HepG2 (cell line): ENCODE data around the gene RASSF4. TPM values are rescaled to one million over a fixed set of nuclear protein-coding genes. Genes with fewer than 3 reads are reported as not detected.

ENCODE experiments used
- ATAC-seq: fragments of 200-7000 bp; cut with Tn5 transposase; 3 replicates; pipeline ENCODE4 v1.9.1; 2020; ENCODE audit warnings: mild to moderate bottlenecking, moderate library complexity
- BruUV-seq: library from RNA; stranded (reverse); fragments of 400-500 nt; replicated peaks from 2 replicates; lab custom pipeline; 2021; lab: Mats Ljungman, UMichigan
- CTCF ChIA-PET: fragments of 300-600 bp; formaldehyde crosslinking; extraction: SDS; loops from one replicate; lab custom pipeline; 2021; ENCODE audit warnings: low total read pairs, inconsistent platforms, low intra/inter-chr PET ratio; lab: Yijun Ruan, JAX
- POLR2A ChIA-PET: fragments of 350-600 bp; sonication (Branson Sonifier 250); formaldehyde crosslinking; loops from one replicate; lab custom pipeline; 2020; ENCODE audit warnings: antibody characterized with exemption, inconsistent platforms; lab: Yijun Ruan, JAX
- DNase-seq: peaks from one replicate; pipeline ENCODE4 v3.0.0-alpha.2; 2015; ENCODE audit warnings: low spot score
- FAIRE-seq: peaks from 3 replicates; lab custom pipeline; 2011; peaks lifted over from hg19 to GRCh38; lab: Jason Lieb, UNC
- H2AFZ ChIP-seq: one replicate; pipeline ENCODE4 v1.6.1; 2011; ENCODE audit warnings: low read length, inconsistent platforms
- H3K27ac ChIP-seq: fragments of 300-600 bp; 3 replicates; pipeline ENCODE4 v1.8.0; 2011; ENCODE audit warnings: mixed run types, mild to moderate bottlenecking, mixed read lengths, low read length, inconsistent platforms; ENCODE audit not compliant: insufficient read depth; ENCODE audit errors: extremely low read length
- H3K27me3 ChIP-seq, 2 experiments: fragments of 200-600 bp in 1 of 2; 2 replicates in 1 of 2; 3 replicates in 1 of 2; pipeline versions ENCODE4 v1.6.0 to v1.8.0; 2011; ENCODE audit warnings: low read length in 2 of 2, mild to moderate bottlenecking in 2 of 2, moderate library complexity in 2 of 2, inconsistent platforms in 1 of 2; ENCODE audit not compliant: insufficient read depth in 2 of 2, control insufficient read depth in 1 of 2
- H3K36me3 ChIP-seq, 2 experiments: fragments of 200-600 bp in 1 of 2; replicated peaks in 1 of 2; 2 replicates in 1 of 2; 3 replicates in 1 of 2; pipeline versions ENCODE4 v1.5.1 to v1.8.0; 2011; ENCODE audit warnings: low read length in 2 of 2, inconsistent platforms in 1 of 2; ENCODE audit not compliant: insufficient read depth in 2 of 2, control insufficient read depth in 1 of 2
- H3K4me1 ChIP-seq: 2 replicates; pipeline ENCODE4 v1.5.1; 2012; ENCODE audit warnings: low read length, inconsistent platforms; ENCODE audit not compliant: insufficient read depth
- H3K4me2 ChIP-seq: 2 replicates; pipeline ENCODE4 v1.6.0; 2011; ENCODE audit warnings: low read depth, low read length, inconsistent platforms
- H3K4me3 ChIP-seq, 3 experiments: fragments of 200-600 bp in 1 of 3; sonication (generic), shearing (Covaris generic) in 1 of 3; replicated peaks in 1 of 3; 2 replicates each; pipeline ENCODE4 v1.5.1; 2011 to 2016; ENCODE audit warnings: low read length in 3 of 3, inconsistent platforms in 2 of 3, low read depth in 2 of 3, mild to moderate bottlenecking in 2 of 3, control low read depth in 1 of 3, mixed read lengths in 1 of 3; ENCODE audit not compliant: insufficient read depth in 1 of 3
- H3K79me2 ChIP-seq: one replicate; pipeline ENCODE4 v1.6.1; 2011; ENCODE audit warnings: low read length, inconsistent platforms; ENCODE audit not compliant: insufficient read depth
- H3K9ac ChIP-seq: 2 replicates; pipeline ENCODE4 v1.6.0; 2011; ENCODE audit warnings: mild to moderate bottlenecking, low read depth, low read length, inconsistent platforms; ENCODE audit not compliant: insufficient read depth
- H3K9me3 ChIP-seq: 2 replicates; pipeline ENCODE4 v1.5.1; 2012; ENCODE audit warnings: mild to moderate bottlenecking, low read length
- H4K20me1 ChIP-seq: 2 replicates; pipeline ENCODE4 v1.6.0; 2011; ENCODE audit warnings: inconsistent platforms, mild to moderate bottlenecking, low read length, moderate library complexity; ENCODE audit not compliant: insufficient read depth
- HMGXB3 ChIP-seq: sonication (generic); formaldehyde crosslinking; IDR thresholded peaks from 2 replicates; pipeline ENCODE4 v1.4.0; 2020; ENCODE audit warnings: missing genetic modification reagents, borderline replicate concordance
- KDM4B ChIP-seq: sonication (generic); formaldehyde crosslinking; IDR thresholded peaks from 2 replicates; pipeline ENCODE4 v1.4.0; 2020; ENCODE audit warnings: missing genetic modification reagents
- PHF20 ChIP-seq: sonication (generic); formaldehyde crosslinking; IDR thresholded peaks from 2 replicates; pipeline ENCODE4 v1.5.0; 2020; ENCODE audit warnings: mild to moderate bottlenecking, missing genetic modification reagents
- SIX4 ChIP-seq: sonication (generic); formaldehyde crosslinking; IDR thresholded peaks from 2 replicates; pipeline ENCODE4 v1.4.0; 2020; ENCODE audit warnings: missing genetic modification reagents
- ZBTB38 ChIP-seq: sonication (generic); formaldehyde crosslinking; IDR thresholded peaks from 2 replicates; pipeline ENCODE4 v1.5.1; 2020; ENCODE audit warnings: mild to moderate bottlenecking, missing genetic modification reagents
- ZKSCAN1 ChIP-seq: fragments of 150-350 bp; IDR thresholded peaks from 2 replicates; pipeline ENCODE4 v1.6.1; 2014; ENCODE audit warnings: low read length
- ZNF710 ChIP-seq: sonication (generic); formaldehyde crosslinking; IDR thresholded peaks from 2 replicates; pipeline ENCODE4 v1.5.0; 2020; ENCODE audit warnings: mild to moderate bottlenecking, missing genetic modification reagents, borderline replicate concordance
- ZNF839 ChIP-seq: sonication (generic); formaldehyde crosslinking; IDR thresholded peaks from 2 replicates; pipeline ENCODE4 v1.4.0; 2020; ENCODE audit warnings: missing genetic modification reagents, mild to moderate bottlenecking, borderline replicate concordance
- WGBS: methylation state at CpG from one replicate; pipeline ENCODE4 v1.1.6; 2017; ENCODE audit warnings: low lambda C conversion rate; 5-methylcytosine and 5-hydroxymethylcytosine counted together
- in situ Hi-C: cut with HindIII; loops from 2 replicates; pipeline ENCODE4 v1.10.0; 2017; ENCODE audit warnings: low pct_unique_long_range_greater_than_20kb; ENCODE audit not compliant: extremely low pct_ligation_motif_present
- intact Hi-C: fragments of 100-400 bp; cut with micrococcal nuclease; formaldehyde crosslinking; loops from one replicate; pipeline ENCODE4 v1.10.0; 2022; ENCODE audit not compliant: unreplicated experiment
- polyA plus RNA-seq, 8 experiments: library from polyadenylated mRNA; depleted of rRNA in 3 of 8; stranded (reverse) in 7 of 8; unstranded in 1 of 8; fragments of >200 nt; fragmentation: Illumina TruSeq in 4 of 8; extraction: Trizol in 4 of 8; gene quantifications; 2 replicates each; pipeline versions ENCODE4 v1.2.1 to v1.2.3, GENCODE V29; 2011 to 2016; ENCODE audit warnings: low read depth in 4 of 8, missing spikeins in 1 of 8, mixed read lengths in 1 of 8; ENCODE audit not compliant: insufficient read depth in 1 of 8
- total RNA-seq, 5 experiments: library from RNA; depleted of rRNA; stranded (reverse); fragments of >200 nt; fragmentation: Illumina TruSeq; extraction: Trizol; gene quantifications; 2 replicates each; pipeline ENCODE4 v1.2.3, GENCODE V29; 2016; ENCODE audit warnings: low read depth in 1 of 5

Gene RASSF4
- total and polyA plus RNA-seq, 2 of the 13 experiments (the other 11 are each of a cell fraction or from before 2014, with no cell fraction given), result 34.0 to 51.7 TPM

- DNase-seq (no peak), FAIRE-seq (no peak)
- Histone ChIP-seq H3K36me3 (no peaks in the 10 kb centered on the region), H3K4me2 (no peak overlapping the region), H3K27ac (no peak overlapping the region), H3K9me3 (no peaks in the 10 kb centered on the region)
- no peak for TF ChIP-seq ZBTB38
- no peak for TF ChIP-seq ZNF839
- TF ChIP-seq PHF20 (CRISPR knock-in tag), result no peak
- TF ChIP-seq ZKSCAN1, result no peak
- no peak for TF ChIP-seq ZNF710 (CRISPR knock-in tag)
- TF ChIP-seq, all 625 proteins: peak for 0
- Histone ChIP-seq H2AFZ (no peak overlapping the region), H3K27me3 (no peaks in the 10 kb centered on the region; a peak in 1 of 5 replicates), H3K4me3 (no peak overlapping the region), H3K9ac (no peak overlapping the region), H3K79me2 (no peaks in the 10 kb centered on the region), H3K4me1 (peaks cover 8% of the 10 kb centered on the region; the same call in 1 of the 2 replicates), H4K20me1 (no peaks in the 10 kb centered on the region)
- WGBS, result 3% methylated on average over 2 of the region's 2 CpGs
- CTCF ChIA-PET, result no interaction called here
- POLR2A ChIA-PET, result no interaction called here
- no TSS peak for BruUV-seq
- no peak for ATAC-seq
- intact Hi-C loops (no loop called here), in situ Hi-C loops (loop anchor here (25.0 kb wide), 2 partner anchors 222 to 422 kb away; no protein-coding TSS in a partner anchor)
These were observed 56.0 kb downstream of the RASSF4 start for GRCh38 chr10:45015590-45015989.

- no peaks in the 10 kb centered on the region for H3K79me2 ChIP-seq
- no peaks in the 10 kb centered on the region for H3K4me1 ChIP-seq
- H3K9me3 ChIP-seq, result no peaks in the 10 kb centered on the region
- ATAC-seq (no peak), DNase-seq (no peak), FAIRE-seq (no peak)
- CTCF ChIA-PET, result no interaction called here
- H3K27ac ChIP-seq, result no peak overlapping the region
- no peaks in the 10 kb centered on the region for H3K36me3 ChIP-seq
- H3K9ac ChIP-seq, result no peak overlapping the region
- H3K4me3 ChIP-seq, result no peak overlapping the region
- H3K27me3 ChIP-seq, result no peaks in the 10 kb centered on the region
- in situ Hi-C loops, result loop anchor here (25.0 kb wide), 2 partner anchors 214 to 414 kb away; no protein-coding TSS in a partner anchor
- H3K4me2 ChIP-seq, result no peak overlapping the region
- no peak overlapping the region for H2AFZ ChIP-seq
- POLR2A ChIA-PET, result no interaction called here
- TF ChIP-seq ZKSCAN1 (no peak), SIX4 (no peak), KDM4B (CRISPR knock-in tag) (no peak), HMGXB3 (CRISPR knock-in tag) (no peak)
- 0% methylated on average over 2 of the region's 2 CpGs for WGBS
- intact Hi-C loops, result no loop called here
- no TSS peak for BruUV-seq
- H4K20me1 ChIP-seq, result no peaks in the 10 kb centered on the region
These were observed 63.8 kb downstream of the RASSF4 start for GRCh38 chr10:45023426-45023825.
